NCI-H1417 treated with DMSO at 0.1 percent for 48 hours (cell line): ENCODE data around the gene ADAM15.

Experiments used
- DNase-seq: peaks from one replicate; lab custom pipeline; 2025; lab: John Stamatoyannopoulos, UW

The ADAM15 gene

GRCh38 chr1:155073377-155074242 lies 22.5 kb downstream of the ADAM15 start:
- DNase-seq: no peak

GRCh38 chr1:155075535-155075934 lies 24.4 kb downstream of the ADAM15 start:
- DNase-seq: no peak

- no peak for DNase-seq
Measured at GRCh38 chr1:155076371-155076770, 25.3 kb downstream of the ADAM15 start.

- no peak for DNase-seq
Measured at GRCh38 chr1:155077346-155077745, 26.2 kb downstream of the ADAM15 start.

GRCh38 chr1:155077758-155078445 lies 26.8 kb downstream of the ADAM15 start:
- no peak for DNase-seq

- no peak for DNase-seq
Measured at GRCh38 chr1:155078469-155079209, 27.5 kb downstream of the ADAM15 start, which contains the start of gene EFNA3. TSS of gene EFNA3 (plus strand) at chr1:155078837. CDS start at chr1:155078942, 105 bp downstream.

- no peak for DNase-seq
Measured at GRCh38 chr1:155079210-155079486, 28.0 kb downstream of the ADAM15 start.

GRCh38 chr1:155079487-155080311 lies 28.6 kb downstream of the ADAM15 start:
- no peak for DNase-seq

GRCh38 chr1:155080312-155081228 lies 29.5 kb downstream of the ADAM15 start:
- DNase-seq: no peak

- no peak for DNase-seq
Measured at GRCh38 chr1:155081472-155082300, 30.6 kb downstream of the ADAM15 start.

- no peak for DNase-seq
Measured at GRCh38 chr1:155082301-155083051, 31.4 kb downstream of the ADAM15 start.

- DNase-seq: no peak
Measured at GRCh38 chr1:155083052-155083541, 32.0 kb downstream of the ADAM15 start.

GRCh38 chr1:155083865-155084721 lies 33.0 kb downstream of the ADAM15 start:
- DNase-seq: no peak

GRCh38 chr1:155084722-155085503 lies 33.8 kb downstream of the ADAM15 start:
- peak; percentile 83 for DNase-seq

GRCh38 chr1:155085504-155086127 lies 34.5 kb downstream of the ADAM15 start:
- DNase-seq: no peak

GRCh38 chr1:155086128-155086741 lies 35.1 kb downstream of the ADAM15 start:
- no peak for DNase-seq
